ENCODE data around the gene PRXL2C.
"Not testable (repeated sequence)": the region's sequence is repeated elsewhere in the genome, so short reads cannot be mapped to it uniquely, and the experiment has no call there.

The PRXL2C gene

GRCh38 chr9:96674906-96675538, 19.9 kb upstream of the PRXL2C start:
- H4K8ac ChIP-seq (ENCODE audit: low read length) = no peak overlapping the region

GRCh38 chr9:96673786-96674185, 18.7 kb upstream of the PRXL2C start:
- not testable (repeated sequence) for H3K27ac ChIP-seq (ENCODE audit: low read length, poor library complexity, severe bottlenecking); H2AFZ ChIP-seq (ENCODE audit: low read depth, low read length); H3K14ac ChIP-seq (ENCODE audit: low read length in 2 of 2); H3K4me1 ChIP-seq (ENCODE audit: control insufficient read depth, insufficient read depth, low read depth, low read length); H3K9ac ChIP-seq (ENCODE audit: low read length); H4K8ac ChIP-seq (ENCODE audit: low read length); DNase-seq; H3K79me1 ChIP-seq (replicated peaks; ENCODE audit: low read length, poor library complexity, severe bottlenecking); H3K4me2 ChIP-seq (ENCODE audit: low read length, poor library complexity, severe bottlenecking); H2BK15ac ChIP-seq (ENCODE audit: low read depth, poor library complexity, severe bottlenecking); H2BK5ac ChIP-seq (ENCODE audit: low read depth, low read length, poor library complexity, severe bottlenecking); H3K4ac ChIP-seq (ENCODE audit: low read depth in 1 of 2, low read length in 2 of 2); H3K23ac ChIP-seq (ENCODE audit: low read length in 2 of 2); H2BK120ac ChIP-seq (ENCODE audit: low read depth, low read length); H4K91ac ChIP-seq (ENCODE audit: low read length); H2BK12ac ChIP-seq (ENCODE audit: low read length in 2 of 2); H2AK5ac ChIP-seq (ENCODE audit: low read length, severe bottlenecking); H3K36me3 ChIP-seq (ENCODE audit: control insufficient read depth in 1 of 2, insufficient read depth in 2 of 2, low read depth in 1 of 2, low read length in 2 of 2); H3K4me3 ChIP-seq (ENCODE audit: insufficient read depth in 1 of 2, low read depth in 1 of 2, low read length in 2 of 2); H3K18ac ChIP-seq (ENCODE audit: low read depth in 1 of 2, low read length in 2 of 2); H3K9me3 ChIP-seq (ENCODE audit: control insufficient read depth, low read length); H3K27me3 ChIP-seq (ENCODE audit: control insufficient read depth in 1 of 2, insufficient read depth in 1 of 2, low read length in 2 of 2)
- WGBS = 92% methylated on average over 4 of the region's 4 CpGs

More at GRCh38 chr9:96674906-96675538, 19.9 kb upstream of the PRXL2C start:
- Histone ChIP-seq H3K36me3 (ENCODE audit: control insufficient read depth in 1 of 2, insufficient read depth in 2 of 2, low read depth in 1 of 2, low read length in 2 of 2) (no peaks in the 10 kb centered on the region), H3K23ac (ENCODE audit: low read length in 2 of 2) (no peak overlapping the region), H3K4ac (ENCODE audit: low read depth in 1 of 2, low read length in 2 of 2) (no peak overlapping the region), H2BK120ac (ENCODE audit: low read depth, low read length) (no peak overlapping the region), H3K27me3 (ENCODE audit: control insufficient read depth in 1 of 2, insufficient read depth in 1 of 2, low read length in 2 of 2) (no peaks in the 10 kb centered on the region), H3K4me1 (ENCODE audit: control insufficient read depth, insufficient read depth, low read depth, low read length) (peaks cover 3% of the 10 kb centered on the region), H3K4me2 (ENCODE audit: low read length, poor library complexity, severe bottlenecking) (peak overlapping the region; percentile 53), H3K18ac (ENCODE audit: low read depth in 1 of 2, low read length in 2 of 2) (no peak overlapping the region), H2AFZ (ENCODE audit: low read depth, low read length) (no peak overlapping the region), H2AK5ac (ENCODE audit: low read length, severe bottlenecking) (no peak overlapping the region), H2BK12ac (ENCODE audit: low read length in 2 of 2) (no peak overlapping the region), H3K27ac (ENCODE audit: low read length, poor library complexity, severe bottlenecking) (peak overlapping the region; percentile 96), H2BK5ac (ENCODE audit: low read depth, low read length, poor library complexity, severe bottlenecking) (peak overlapping the region; percentile 44), H3K9ac (ENCODE audit: low read length) (peak overlapping the region; percentile 23), H3K79me1 (replicated peaks; ENCODE audit: low read length, poor library complexity, severe bottlenecking) (no peaks in the 10 kb centered on the region), H3K4me3 (ENCODE audit: insufficient read depth in 1 of 2, low read depth in 1 of 2, low read length in 2 of 2) (no peak overlapping the region), H3K9me3 (ENCODE audit: control insufficient read depth, low read length) (no peaks in the 10 kb centered on the region), H3K14ac (ENCODE audit: low read length in 2 of 2) (no peak overlapping the region), H2BK15ac (ENCODE audit: low read depth, poor library complexity, severe bottlenecking) (no peak overlapping the region), H4K91ac (ENCODE audit: low read length) (no peak overlapping the region)
- DNase-seq = no peak

GRCh38 chr9:96668868-96669534, 13.9 kb upstream of the PRXL2C start:
- Histone ChIP-seq H2BK12ac (ENCODE audit: low read length in 2 of 2) (no peak overlapping the region), H3K79me1 (replicated peaks; ENCODE audit: low read length, poor library complexity, severe bottlenecking) (no peaks in the 10 kb centered on the region), H3K27ac (ENCODE audit: low read length, poor library complexity, severe bottlenecking) (no peak overlapping the region), H2AFZ (ENCODE audit: low read depth, low read length) (no peak overlapping the region), H3K4me1 (ENCODE audit: control insufficient read depth, insufficient read depth, low read depth, low read length) (no peaks in the 10 kb centered on the region), H4K8ac (ENCODE audit: low read length) (no peak overlapping the region), H3K23ac (ENCODE audit: low read length in 2 of 2) (no peak overlapping the region), H3K9ac (ENCODE audit: low read length) (no peak overlapping the region), H2BK5ac (ENCODE audit: low read depth, low read length, poor library complexity, severe bottlenecking) (no peak overlapping the region), H3K14ac (ENCODE audit: low read length in 2 of 2) (no peak overlapping the region), H2BK120ac (ENCODE audit: low read depth, low read length) (no peak overlapping the region), H3K4me2 (ENCODE audit: low read length, poor library complexity, severe bottlenecking) (no peak overlapping the region), H2AK5ac (ENCODE audit: low read length, severe bottlenecking) (no peak overlapping the region), H4K91ac (ENCODE audit: low read length) (no peak overlapping the region), H3K18ac (ENCODE audit: low read depth in 1 of 2, low read length in 2 of 2) (no peak overlapping the region), H3K9me3 (ENCODE audit: control insufficient read depth, low read length) (no peaks in the 10 kb centered on the region), H3K4me3 (ENCODE audit: insufficient read depth in 1 of 2, low read depth in 1 of 2, low read length in 2 of 2) (no peak overlapping the region), H2BK15ac (ENCODE audit: low read depth, poor library complexity, severe bottlenecking) (no peak overlapping the region), H3K36me3 (ENCODE audit: control insufficient read depth in 1 of 2, insufficient read depth in 2 of 2, low read depth in 1 of 2, low read length in 2 of 2) (no peaks in the 10 kb centered on the region), H3K4ac (ENCODE audit: low read depth in 1 of 2, low read length in 2 of 2) (no peak overlapping the region), H3K27me3 (ENCODE audit: control insufficient read depth in 1 of 2, insufficient read depth in 1 of 2, low read length in 2 of 2) (no peaks in the 10 kb centered on the region)
- DNase-seq = no peak
- WGBS = 96% methylated on average over 20 of the region's 20 CpGs

- no peaks in the 10 kb centered on the region for H3K27me3 ChIP-seq (ENCODE audit: control insufficient read depth in 1 of 2, insufficient read depth in 1 of 2, low read length in 2 of 2)
- H3K27ac ChIP-seq (ENCODE audit: low read length, poor library complexity, severe bottlenecking) = no peak overlapping the region
- H2BK120ac ChIP-seq (ENCODE audit: low read depth, low read length) = no peak overlapping the region
- H3K79me1 ChIP-seq (replicated peaks; ENCODE audit: low read length, poor library complexity, severe bottlenecking) = no peaks in the 10 kb centered on the region
- no peak overlapping the region for H3K23ac ChIP-seq (ENCODE audit: low read length in 2 of 2)
- no peak overlapping the region for H2BK12ac ChIP-seq (ENCODE audit: low read length in 2 of 2)
- H3K4me3 ChIP-seq (ENCODE audit: insufficient read depth in 1 of 2, low read depth in 1 of 2, low read length in 2 of 2) = no peak overlapping the region
- H4K91ac ChIP-seq (ENCODE audit: low read length) = no peak overlapping the region
- no peak overlapping the region for H2BK15ac ChIP-seq (ENCODE audit: low read depth, poor library complexity, severe bottlenecking)
- DNase-seq = no peak
- H2BK5ac ChIP-seq (ENCODE audit: low read depth, low read length, poor library complexity, severe bottlenecking) = no peak overlapping the region
- H3K4me1 ChIP-seq (ENCODE audit: control insufficient read depth, insufficient read depth, low read depth, low read length) = no peaks in the 10 kb centered on the region
- peak overlapping the region; percentile 83 for H2AK5ac ChIP-seq (ENCODE audit: low read length, severe bottlenecking)
- H3K9me3 ChIP-seq (ENCODE audit: control insufficient read depth, low read length) = no peaks in the 10 kb centered on the region
- no peak overlapping the region for H3K14ac ChIP-seq (ENCODE audit: low read length in 2 of 2)
- no peak overlapping the region for H2AFZ ChIP-seq (ENCODE audit: low read depth, low read length)
- H3K18ac ChIP-seq (ENCODE audit: low read depth in 1 of 2, low read length in 2 of 2) = no peak overlapping the region
- WGBS = 95% methylated on average over 2 of the region's 2 CpGs
- H3K4ac ChIP-seq (ENCODE audit: low read depth in 1 of 2, low read length in 2 of 2) = no peak overlapping the region
- H4K8ac ChIP-seq (ENCODE audit: low read length) = no peak overlapping the region
- H3K36me3 ChIP-seq (ENCODE audit: control insufficient read depth in 1 of 2, insufficient read depth in 2 of 2, low read depth in 1 of 2, low read length in 2 of 2) = no peaks in the 10 kb centered on the region
- H3K4me2 ChIP-seq (ENCODE audit: low read length, poor library complexity, severe bottlenecking) = no peak overlapping the region
- H3K9ac ChIP-seq (ENCODE audit: low read length) = no peak overlapping the region
These were observed 12.2 kb upstream of the PRXL2C start for GRCh38 chr9:96667363-96667728.

All from mesenchymal stem cell (in vitro differentiated cells and primary cell).